ENCODE measurements around the gene BRD3OS.
A peak's percentile ranks its signal among the peaks of the same experiment; 100 is the strongest.

BRD3OS gene

DNA sequence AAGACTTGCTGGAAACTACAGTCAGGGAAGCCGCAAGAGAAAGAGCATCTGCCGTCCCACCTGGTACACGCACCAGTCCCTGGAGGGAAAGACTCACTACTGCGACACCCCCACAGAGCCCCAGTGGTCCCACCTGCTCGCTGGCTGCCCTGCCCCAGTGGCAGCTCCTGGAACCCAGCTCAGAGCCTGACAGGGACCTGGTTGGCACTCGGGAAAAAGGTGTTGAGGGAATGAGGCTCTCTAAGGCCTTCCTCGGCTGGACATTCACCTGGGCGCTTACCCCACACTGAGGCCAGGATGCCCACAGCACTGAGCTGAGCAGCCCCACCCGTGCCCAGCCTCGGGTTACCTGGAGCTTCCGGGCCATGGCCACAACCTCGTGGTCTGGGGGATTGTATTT lies 19.7 kb downstream of the BRD3OS start:
- Mint-ChIP-seq H3K9me3 (no peaks in the 10 kb centered on the region), H3K36me3 (ENCODE audit: low read depth) (peaks cover 2% of the 10 kb centered on the region), H3K4me1 (ENCODE audit: low read depth) (no peaks in the 10 kb centered on the region), H3K27ac (peak overlapping the region; percentile 63), H3K4me3 (no peak overlapping the region), H3K27me3 (ENCODE audit: low read depth) (no peaks in the 10 kb centered on the region)

DNA sequence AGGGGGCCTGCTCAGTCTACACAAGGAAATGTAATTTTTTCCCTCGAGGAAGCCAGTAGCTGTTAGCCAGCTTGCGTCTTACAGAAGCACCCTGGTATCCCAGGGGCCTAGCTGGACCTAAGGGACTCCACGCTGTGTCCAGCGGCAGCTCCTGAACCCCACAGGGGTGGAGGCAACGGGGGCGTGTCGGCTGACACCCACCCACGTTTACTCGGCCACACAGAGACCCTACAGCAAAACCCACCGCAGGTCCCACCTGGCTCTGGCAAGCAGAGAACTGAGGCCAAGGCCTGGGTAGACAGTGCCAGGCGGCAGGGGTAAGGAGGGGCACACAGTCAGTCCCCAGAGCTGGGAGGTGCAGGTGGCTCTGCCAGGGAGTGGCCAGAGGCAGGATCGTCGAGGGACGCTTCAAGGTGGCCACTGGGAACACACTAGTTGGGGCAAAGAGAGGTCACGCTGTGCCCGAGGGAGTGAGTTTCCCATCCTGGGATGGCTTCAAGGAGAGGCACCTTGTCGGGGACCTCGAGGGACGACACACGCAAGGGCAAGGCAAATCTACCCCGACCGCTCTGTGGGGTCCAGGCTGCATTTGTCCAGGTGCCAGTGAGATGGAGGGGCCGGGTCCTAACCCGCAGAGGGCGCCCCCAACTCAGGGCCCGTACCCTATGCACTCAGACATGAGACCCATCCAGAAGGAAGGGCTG lies 20.7 kb downstream of the BRD3OS start:
- H3K36me3 Mint-ChIP-seq (ENCODE audit: low read depth) = peaks cover under 1% of the 10 kb centered on the region
- no peak overlapping the region for H3K4me3 Mint-ChIP-seq
- no peaks in the 10 kb centered on the region for H3K4me1 Mint-ChIP-seq (ENCODE audit: low read depth)
- no peaks in the 10 kb centered on the region for H3K9me3 Mint-ChIP-seq
- H3K27ac Mint-ChIP-seq = no peak overlapping the region
- H3K27me3 Mint-ChIP-seq (ENCODE audit: low read depth) = no peaks in the 10 kb centered on the region

DNA sequence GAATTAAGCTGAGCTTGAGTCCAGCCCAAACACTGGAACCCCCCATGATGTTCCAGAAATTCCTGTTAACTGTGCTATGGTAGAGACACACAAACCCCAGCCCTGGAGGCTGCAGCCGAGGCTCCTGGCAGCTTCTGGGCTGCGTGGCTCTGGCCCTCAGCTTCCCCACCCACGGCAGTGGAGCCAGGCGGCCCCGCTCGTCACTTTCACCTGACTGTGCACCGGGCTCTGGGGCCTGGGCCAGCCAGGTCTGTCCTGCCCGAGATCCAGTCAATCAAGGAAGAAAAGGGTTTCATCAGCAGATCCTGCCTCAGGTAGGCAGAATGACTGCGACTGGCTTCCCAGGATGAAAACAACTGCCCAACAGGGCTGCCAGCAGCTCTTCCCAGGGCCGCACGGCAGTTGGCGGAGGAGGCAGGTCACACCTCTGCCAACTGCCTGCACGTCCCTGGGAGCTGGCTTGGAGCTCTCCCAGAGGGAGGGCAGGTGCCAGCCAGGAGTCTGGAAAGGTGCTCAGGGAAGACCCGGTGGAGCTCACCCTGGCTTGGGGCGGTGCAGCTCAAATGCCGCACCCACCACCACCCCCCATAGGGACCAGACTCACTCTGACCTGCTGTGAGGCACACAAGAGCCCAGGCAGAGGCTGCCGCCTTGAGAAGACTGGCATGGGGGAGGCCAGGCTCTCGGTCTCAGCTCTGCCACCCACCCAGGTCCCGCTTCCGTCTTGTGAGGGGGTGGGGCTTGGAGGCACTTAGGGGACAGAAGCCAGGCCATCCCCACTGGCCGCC lies 21.8 kb downstream of the BRD3OS start:
- H3K9me3 Mint-ChIP-seq = no peaks in the 10 kb centered on the region
- peaks cover 5% of the 10 kb centered on the region for H3K36me3 Mint-ChIP-seq (ENCODE audit: low read depth)
- H3K4me1 Mint-ChIP-seq (ENCODE audit: low read depth) = no peaks in the 10 kb centered on the region
- no peak overlapping the region for H3K4me3 Mint-ChIP-seq
- no peak overlapping the region for H3K27ac Mint-ChIP-seq
- no peaks in the 10 kb centered on the region for H3K27me3 Mint-ChIP-seq (ENCODE audit: low read depth)

DNA sequence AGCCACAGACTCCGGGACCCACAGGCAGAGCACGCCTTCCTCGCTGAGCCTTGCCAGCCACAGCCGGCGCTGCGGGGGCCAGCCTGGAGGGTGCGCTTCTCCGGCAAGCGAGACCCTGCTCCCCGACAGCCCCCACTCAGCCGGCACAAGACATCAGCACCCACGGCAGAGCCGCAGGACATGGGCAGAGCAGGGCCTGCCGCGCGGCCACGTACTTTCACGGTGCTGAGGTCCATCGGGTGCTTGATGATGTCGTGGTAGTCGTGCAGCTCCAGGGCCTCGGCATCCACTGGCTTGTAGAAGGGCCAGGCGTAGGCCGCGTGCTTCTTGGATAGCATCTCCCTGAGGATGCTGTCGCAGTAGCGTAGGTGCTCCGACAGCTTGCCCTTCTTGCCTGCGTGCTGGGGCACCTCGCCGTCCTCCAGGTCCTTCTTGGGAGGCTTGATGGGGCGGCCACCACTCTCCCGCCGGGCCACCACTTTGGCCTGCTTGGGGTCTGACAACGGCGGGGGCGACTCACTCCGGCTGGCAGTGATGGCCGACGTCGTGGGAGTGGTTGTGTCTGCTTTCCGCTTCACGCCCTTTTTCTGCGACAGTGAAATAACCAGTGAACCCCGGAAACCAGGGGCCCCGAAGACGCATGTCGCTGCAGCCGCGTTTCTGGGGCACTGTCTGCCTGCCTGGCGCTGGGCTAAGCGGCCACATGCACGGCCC lies 22.7 kb downstream of the BRD3OS start:
- Mint-ChIP-seq H3K4me1 (ENCODE audit: low read depth) (no peaks in the 10 kb centered on the region), H3K27ac (no peak overlapping the region), H3K4me3 (no peak overlapping the region), H3K27me3 (ENCODE audit: low read depth) (no peaks in the 10 kb centered on the region), H3K9me3 (no peaks in the 10 kb centered on the region), H3K36me3 (ENCODE audit: low read depth) (peaks cover 5% of the 10 kb centered on the region)

DNA sequence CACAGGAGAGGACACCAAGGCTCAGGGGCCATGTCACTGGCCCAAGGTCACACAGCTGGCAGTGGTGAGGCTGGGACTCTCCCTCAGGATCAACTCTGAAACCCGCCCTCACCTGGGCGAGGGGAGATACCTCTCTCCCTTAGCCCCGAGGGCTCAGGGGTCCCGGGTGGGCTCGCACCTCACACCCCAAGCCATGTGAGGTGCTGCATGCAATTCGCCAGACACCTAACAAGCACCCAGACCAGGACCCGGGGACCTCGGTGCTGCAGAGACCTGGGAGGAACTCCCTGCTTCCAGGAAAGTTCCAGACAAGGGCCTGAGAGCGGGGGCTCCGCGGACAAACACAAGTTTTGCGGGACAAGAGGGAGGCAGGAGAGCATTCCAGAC lies 23.3 kb downstream of the BRD3OS start:
- Mint-ChIP-seq H3K27ac (no peak overlapping the region), H3K9me3 (no peaks in the 10 kb centered on the region), H3K4me1 (ENCODE audit: low read depth) (no peaks in the 10 kb centered on the region), H3K27me3 (ENCODE audit: low read depth) (no peaks in the 10 kb centered on the region), H3K4me3 (no peak overlapping the region), H3K36me3 (ENCODE audit: low read depth) (peaks cover 5% of the 10 kb centered on the region)

DNA sequence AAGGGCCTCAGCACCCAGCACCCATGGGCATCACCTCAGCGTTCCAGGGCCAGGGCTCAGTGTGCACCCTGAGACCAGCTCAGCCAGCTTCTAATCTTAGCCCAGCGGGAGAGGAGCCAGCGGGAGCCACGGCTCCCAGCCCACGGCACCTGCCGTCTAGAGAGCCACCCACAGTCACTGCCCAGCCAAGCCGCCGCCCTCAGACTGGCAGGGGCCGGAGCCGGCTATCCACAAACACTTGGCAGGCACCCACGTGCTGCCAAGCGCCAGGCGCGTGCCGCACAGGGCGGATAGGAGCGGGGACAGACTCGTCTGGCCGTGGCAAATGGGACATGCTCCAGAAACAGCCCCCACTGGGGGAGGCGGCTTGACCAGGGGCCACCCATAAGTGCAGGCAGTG lies 24.0 kb downstream of the BRD3OS start:
- Mint-ChIP-seq H3K27ac (no peak overlapping the region), H3K4me1 (ENCODE audit: low read depth) (no peaks in the 10 kb centered on the region), H3K36me3 (ENCODE audit: low read depth) (peaks cover 5% of the 10 kb centered on the region), H3K9me3 (no peaks in the 10 kb centered on the region), H3K4me3 (no peak overlapping the region), H3K27me3 (ENCODE audit: low read depth) (no peaks in the 10 kb centered on the region)

DNA sequence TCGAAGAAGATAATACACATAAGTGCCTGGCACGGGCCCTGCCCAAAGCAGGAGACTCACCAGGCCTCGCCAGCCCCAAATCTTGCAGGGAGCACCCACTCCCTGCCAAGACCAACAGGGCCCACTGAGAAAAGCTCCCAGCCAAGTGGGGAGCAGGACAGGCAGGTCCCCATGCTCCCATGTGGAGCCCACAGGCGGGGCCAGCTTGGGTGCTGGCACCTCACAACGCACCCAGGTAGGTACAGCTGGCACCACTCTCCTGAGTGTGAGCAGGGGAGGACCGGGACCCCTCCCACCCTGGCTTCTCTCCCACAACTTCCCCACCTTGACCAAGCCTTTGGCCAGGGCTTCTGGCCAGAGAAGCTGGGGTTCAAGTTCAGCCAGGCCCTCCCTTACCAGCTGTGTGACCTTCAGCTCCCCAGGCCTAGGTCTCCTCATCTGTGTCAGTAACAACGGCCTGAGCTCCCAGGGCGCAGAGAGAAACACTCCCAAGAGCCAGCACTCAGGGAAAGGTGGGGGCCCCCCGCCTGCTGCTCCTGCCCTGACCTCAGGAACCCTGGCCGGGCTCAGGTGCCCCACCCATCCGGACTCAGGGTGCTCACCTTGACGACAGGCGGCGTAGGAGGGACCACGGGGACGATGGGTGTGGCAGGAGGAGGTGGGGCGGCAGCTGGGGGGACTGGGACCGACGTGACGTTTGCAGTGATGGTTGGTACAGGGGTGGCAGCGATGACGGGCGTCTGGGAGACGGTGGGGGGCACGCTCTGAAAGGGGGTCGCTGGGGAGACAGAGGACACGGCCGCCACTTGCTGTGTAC lies 24.7 kb downstream of the BRD3OS start:
- H3K4me1 Mint-ChIP-seq (ENCODE audit: low read depth) = no peaks in the 10 kb centered on the region
- no peak overlapping the region for H3K4me3 Mint-ChIP-seq
- no peaks in the 10 kb centered on the region for H3K9me3 Mint-ChIP-seq
- no peaks in the 10 kb centered on the region for H3K27me3 Mint-ChIP-seq (ENCODE audit: low read depth)
- H3K36me3 Mint-ChIP-seq (ENCODE audit: low read depth) = peaks cover 5% of the 10 kb centered on the region
- H3K27ac Mint-ChIP-seq = no peak overlapping the region

DNA sequence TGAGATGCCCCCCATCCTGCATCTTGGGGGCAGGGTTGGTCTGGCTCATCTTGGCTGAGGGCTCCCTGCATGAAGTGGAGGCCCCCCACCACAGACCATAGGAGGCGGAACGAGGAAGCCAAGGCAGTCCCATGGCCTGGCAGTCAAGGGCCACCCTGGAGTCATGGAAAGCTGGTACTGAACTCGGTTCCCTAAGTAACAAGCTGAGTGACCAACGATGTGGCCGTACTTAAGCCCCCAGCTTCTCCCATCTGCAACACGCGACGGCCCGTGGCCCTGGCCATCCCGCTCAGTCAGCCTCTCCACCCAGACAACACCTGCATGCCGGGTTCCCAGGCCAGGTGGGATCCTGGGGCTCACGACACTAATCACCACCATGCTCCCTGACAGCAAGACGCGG lies 25.4 kb downstream of the BRD3OS start:
- H3K36me3 Mint-ChIP-seq (ENCODE audit: low read depth) = peaks cover 5% of the 10 kb centered on the region
- no peaks in the 10 kb centered on the region for H3K4me1 Mint-ChIP-seq (ENCODE audit: low read depth)
- H3K27me3 Mint-ChIP-seq (ENCODE audit: low read depth) = no peaks in the 10 kb centered on the region
- no peak overlapping the region for H3K27ac Mint-ChIP-seq
- H3K9me3 Mint-ChIP-seq = no peaks in the 10 kb centered on the region
- no peak overlapping the region for H3K4me3 Mint-ChIP-seq

DNA sequence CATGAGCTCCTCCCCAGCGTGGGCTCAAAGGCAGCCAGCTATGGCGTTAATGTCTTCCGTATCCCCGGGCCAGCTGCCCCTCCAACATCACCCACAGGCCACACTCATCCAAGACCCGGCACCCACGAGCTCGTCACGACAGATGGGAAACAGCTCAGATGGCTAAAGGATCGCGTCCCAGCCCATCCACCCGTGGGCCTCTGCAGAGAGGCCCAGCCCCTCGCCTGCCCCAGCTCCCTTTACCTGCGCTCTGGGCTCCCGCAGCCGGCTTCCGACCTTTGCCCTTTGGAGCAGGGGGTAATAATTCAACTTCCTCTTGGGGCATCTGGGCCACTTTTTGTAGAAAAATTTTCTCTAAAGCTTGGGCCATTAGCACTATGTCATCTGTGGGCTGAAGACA lies 26.0 kb downstream of the BRD3OS start:
- H3K36me3 Mint-ChIP-seq (ENCODE audit: low read depth) = peaks cover 5% of the 10 kb centered on the region
- no peak overlapping the region for H3K27ac Mint-ChIP-seq
- no peaks in the 10 kb centered on the region for H3K27me3 Mint-ChIP-seq (ENCODE audit: low read depth)
- no peaks in the 10 kb centered on the region for H3K4me1 Mint-ChIP-seq (ENCODE audit: low read depth)
- no peak overlapping the region for H3K4me3 Mint-ChIP-seq
- no peaks in the 10 kb centered on the region for H3K9me3 Mint-ChIP-seq

DNA sequence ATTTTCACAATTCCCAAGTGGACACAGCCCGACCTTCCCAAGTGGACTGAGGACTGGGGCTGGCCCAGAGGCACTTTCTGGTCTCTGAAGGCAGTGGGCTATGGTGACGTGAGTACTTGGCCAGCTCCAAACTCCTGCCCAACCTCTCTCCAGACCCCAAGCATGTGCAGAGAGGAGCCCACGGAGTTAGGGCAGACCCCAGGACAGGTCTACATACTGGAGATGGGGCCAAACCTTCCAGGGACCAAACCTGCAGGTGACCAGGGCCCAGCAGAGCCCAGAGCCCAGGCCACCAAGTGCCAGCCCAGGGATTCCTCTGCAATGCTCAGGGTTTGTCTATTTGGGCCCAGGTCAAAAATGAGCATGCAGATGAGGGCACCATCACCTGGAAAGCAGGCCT lies 27.2 kb downstream of the BRD3OS start:
- no peaks in the 10 kb centered on the region for H3K4me1 Mint-ChIP-seq (ENCODE audit: low read depth)
- H3K27ac Mint-ChIP-seq = no peak overlapping the region
- H3K36me3 Mint-ChIP-seq (ENCODE audit: low read depth) = peaks cover 5% of the 10 kb centered on the region
- H3K4me3 Mint-ChIP-seq = no peak overlapping the region
- H3K27me3 Mint-ChIP-seq (ENCODE audit: low read depth) = no peaks in the 10 kb centered on the region
- no peaks in the 10 kb centered on the region for H3K9me3 Mint-ChIP-seq

DNA sequence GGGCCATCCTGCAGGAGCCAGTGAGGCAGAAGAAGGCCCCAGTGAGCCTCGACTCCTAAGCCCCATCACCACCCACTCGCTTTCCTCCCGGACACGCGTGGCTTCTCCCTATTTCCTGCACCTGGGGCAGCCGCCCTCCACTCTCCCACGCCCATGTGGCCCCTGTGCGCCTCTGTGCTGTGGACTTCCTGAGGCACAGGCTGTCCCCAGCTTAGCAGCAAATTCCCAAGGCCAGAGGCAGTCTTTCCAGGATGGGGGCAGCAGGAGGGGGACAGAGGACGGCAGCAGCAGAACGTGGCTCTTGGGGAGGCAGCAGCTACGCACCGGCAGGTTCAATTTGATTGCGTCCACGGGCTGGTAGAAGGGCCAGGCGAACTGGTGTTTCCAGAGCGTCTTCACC lies 27.7 kb downstream of the BRD3OS start:
- H3K4me3 Mint-ChIP-seq = no peak overlapping the region

DNA sequence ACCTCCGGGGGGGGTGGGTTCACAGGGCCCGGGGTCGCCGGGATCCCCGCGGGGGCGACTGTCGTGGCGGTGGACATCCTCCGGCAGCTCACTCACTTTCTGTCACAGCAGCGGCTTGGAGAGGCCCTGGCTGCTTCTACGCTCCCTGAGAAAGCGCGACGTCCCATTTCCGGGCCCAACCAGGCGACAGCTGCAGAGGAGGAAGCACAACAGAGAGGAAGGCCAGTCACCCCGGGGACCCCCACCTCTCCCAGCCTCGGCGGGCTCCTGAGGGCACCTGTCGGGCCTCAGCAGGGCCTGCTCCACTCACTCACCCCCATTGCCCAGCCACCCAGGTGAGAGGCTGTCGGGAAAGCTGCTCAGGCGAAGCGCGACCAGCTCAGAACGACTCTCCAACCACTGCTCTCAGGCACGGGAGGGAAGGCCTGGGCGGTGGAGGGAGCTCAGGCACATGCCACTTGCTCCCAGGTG lies 28.2 kb downstream of the BRD3OS start:
- Mint-ChIP-seq H3K9me3 (no peaks in the 10 kb centered on the region), H3K4me1 (ENCODE audit: low read depth) (no peaks in the 10 kb centered on the region), H3K27ac (no peak overlapping the region), H3K4me3 (no peak overlapping the region), H3K36me3 (ENCODE audit: low read depth) (peaks cover 5% of the 10 kb centered on the region), H3K27me3 (ENCODE audit: low read depth) (no peaks in the 10 kb centered on the region)

More for the DNA sequence above, 27.7 kb downstream of the BRD3OS start:
- no peaks in the 10 kb centered on the region for H3K4me1 Mint-ChIP-seq (ENCODE audit: low read depth)
- H3K27me3 Mint-ChIP-seq (ENCODE audit: low read depth) = no peaks in the 10 kb centered on the region
- no peak overlapping the region for H3K27ac Mint-ChIP-seq
- peaks cover 5% of the 10 kb centered on the region for H3K36me3 Mint-ChIP-seq (ENCODE audit: low read depth)
- no peaks in the 10 kb centered on the region for H3K9me3 Mint-ChIP-seq

DNA sequence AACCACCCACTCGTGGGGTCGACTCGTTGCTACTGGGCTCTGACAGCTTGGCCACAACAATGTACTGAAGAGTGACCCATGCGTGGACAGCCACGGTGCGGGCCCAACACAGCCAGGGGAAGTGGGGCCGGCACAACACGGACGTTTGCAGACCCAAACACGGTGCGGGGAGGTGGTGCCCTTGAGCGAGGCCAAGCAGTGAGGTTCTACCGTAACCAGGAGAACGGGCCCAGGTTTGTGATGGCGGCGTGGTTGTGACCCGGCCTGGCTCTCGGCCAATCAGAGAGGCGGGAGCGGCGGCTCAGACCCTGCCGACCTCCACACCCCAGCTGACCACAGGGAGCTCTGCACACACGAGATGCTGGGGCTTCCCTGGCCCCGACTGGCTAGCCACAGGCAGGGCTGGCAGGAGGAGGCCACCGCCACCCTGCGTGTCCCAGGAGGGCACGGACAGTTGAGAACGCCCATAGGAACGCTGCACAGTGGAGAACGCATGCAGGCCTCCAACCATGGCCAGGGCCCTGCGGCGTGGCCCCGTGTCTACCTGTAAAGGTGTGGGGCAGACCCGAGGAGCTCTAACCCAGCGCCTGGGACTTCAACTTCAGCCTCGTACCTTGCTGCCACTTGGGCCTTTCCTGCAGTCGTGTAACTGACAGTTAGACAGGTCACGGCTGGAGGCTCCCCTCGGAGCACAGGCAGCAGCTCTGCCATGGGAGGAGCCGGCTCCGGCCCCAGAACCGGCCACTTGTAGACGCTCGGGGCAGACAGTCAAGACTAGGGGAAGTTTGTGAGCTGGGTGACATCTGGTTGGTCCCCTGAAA lies 28.9 kb downstream of the BRD3OS start:
- Mint-ChIP-seq H3K36me3 (ENCODE audit: low read depth) (peaks cover 5% of the 10 kb centered on the region), H3K27ac (no peak overlapping the region), H3K4me3 (no peak overlapping the region), H3K4me1 (ENCODE audit: low read depth) (no peaks in the 10 kb centered on the region), H3K9me3 (no peaks in the 10 kb centered on the region), H3K27me3 (ENCODE audit: low read depth) (no peaks in the 10 kb centered on the region)
